IMR-90 (cell line): Measurements from ENCODE around the gene RND1. TPM values are rescaled to one million over a fixed set of nuclear protein-coding genes. Genes with fewer than 3 reads are reported as not detected.

Source experiments
- ATAC-seq: fragments of 200-7000 bp; cut with Tn5 transposase; 2 replicates; pipeline ENCODE4 v1.9.1; 2020; ENCODE audit warnings: low read depth, mild to moderate bottlenecking, moderate library complexity
- BruUV-seq: library from RNA; stranded (reverse); fragments of 400-500 nt; replicated peaks from 2 replicates; lab custom pipeline; 2021; lab: Mats Ljungman, UMichigan
- CTCF ChIA-PET: fragments of 300-600 bp; formaldehyde crosslinking; extraction: SDS; loops from one replicate; lab custom pipeline; 2021; ENCODE audit warnings: antibody characterized with exemption; lab: Yijun Ruan, JAX
- POLR2A ChIA-PET: fragments of 300-600 bp; sonication (Branson Sonifier 250); formaldehyde crosslinking; loops from one replicate; lab custom pipeline; 2022; ENCODE audit warnings: antibody characterized with exemption; ENCODE audit not compliant: unreplicated experiment; lab: Charles Lee
- DNase-seq: peaks from one replicate; pipeline ENCODE4 v3.0.0; 2013
- H2AFZ ChIP-seq: replicated peaks from 2 replicates; pipeline ENCODE3; 2013; ENCODE audit warnings: low read length, mild to moderate bottlenecking; ENCODE audit not compliant: poor library complexity
- H2AK5ac ChIP-seq: 2 replicates; pipeline ENCODE4 v1.6.1; 2013; ENCODE audit warnings: low read depth, low read length, inconsistent platforms
- H2AK9ac ChIP-seq: replicated peaks from 2 replicates; pipeline ENCODE3; 2013; ENCODE audit warnings: mild to moderate bottlenecking, low read depth, low read length, moderate library complexity; ENCODE audit not compliant: poor library complexity
- H2BK120ac ChIP-seq: 2 replicates; pipeline ENCODE4 v1.6.1; 2013; ENCODE audit warnings: low read depth, low read length, inconsistent platforms
- H2BK15ac ChIP-seq: 3 replicates; pipeline ENCODE4 v1.6.1; 2013; ENCODE audit warnings: low read depth, low read length, inconsistent platforms
- H2BK20ac ChIP-seq: 2 replicates; pipeline ENCODE4 v1.6.1; 2013; ENCODE audit warnings: low read depth, mild to moderate bottlenecking, inconsistent platforms, low read length, moderate library complexity
- H2BK5ac ChIP-seq: 2 replicates; pipeline ENCODE4 v1.6.1; 2013; ENCODE audit warnings: mild to moderate bottlenecking, low read depth, low read length, inconsistent platforms; ENCODE audit not compliant: poor library complexity, severe bottlenecking
- H3K14ac ChIP-seq: replicated peaks from 2 replicates; pipeline ENCODE4 v1.6.1; 2013; ENCODE audit warnings: low read depth, low read length, inconsistent platforms
- H3K18ac ChIP-seq: 2 replicates; pipeline ENCODE4 v1.6.1; 2013; ENCODE audit warnings: low read depth, low read length, control low read depth
- H3K23ac ChIP-seq: 2 replicates; pipeline ENCODE4 v1.6.1; 2013; ENCODE audit warnings: low read depth, low read length, inconsistent platforms
- H3K27ac ChIP-seq: 2 replicates; pipeline ENCODE4 v1.5.1; 2013; ENCODE audit warnings: mild to moderate bottlenecking, control low read depth, low read length; ENCODE audit not compliant: insufficient read depth
- H3K27me3 ChIP-seq: 2 replicates; pipeline ENCODE4 v1.6.1; 2013; ENCODE audit warnings: low read length; ENCODE audit not compliant: control insufficient read depth, insufficient read depth
- H3K36me3 ChIP-seq: 2 replicates; pipeline ENCODE4 v1.6.1; 2013; ENCODE audit warnings: low read length, mixed read lengths; ENCODE audit not compliant: control insufficient read depth, insufficient read depth
- H3K4ac ChIP-seq: 2 replicates; pipeline ENCODE4 v1.6.1; 2013; ENCODE audit warnings: low read depth, low read length, inconsistent platforms
- H3K4me1 ChIP-seq: 2 replicates; pipeline ENCODE4 v1.6.1; 2013; ENCODE audit warnings: low read length, mixed read lengths; ENCODE audit not compliant: control insufficient read depth, insufficient read depth
- H3K4me2 ChIP-seq: 2 replicates; pipeline ENCODE4 v1.6.1; 2013; ENCODE audit warnings: low read depth, mild to moderate bottlenecking, control low read depth, low read length, moderate library complexity
- H3K4me3 ChIP-seq: 2 replicates; pipeline ENCODE4 v1.5.1; 2013; ENCODE audit warnings: low read depth, mild to moderate bottlenecking, control low read depth, low read length, moderate library complexity; ENCODE audit not compliant: insufficient read depth
- H3K56ac ChIP-seq: 2 replicates; pipeline ENCODE4 v1.6.1; 2013; ENCODE audit warnings: low read length, inconsistent platforms; ENCODE audit not compliant: insufficient read depth; ENCODE audit errors: extremely low read depth
- H3K79me1 ChIP-seq, 2 experiments: 2 replicates each; pipeline ENCODE4 v1.6.1; 2013; ENCODE audit warnings: low read length in 2 of 2, inconsistent platforms in 1 of 2, low read depth in 1 of 2
- H3K9ac ChIP-seq: 2 replicates; pipeline ENCODE4 v1.6.1; 2013; ENCODE audit warnings: low read depth, low read length, control low read depth
- H3K9me1 ChIP-seq: 2 replicates; pipeline ENCODE4 v1.6.1; 2013; ENCODE audit warnings: low read length, inconsistent platforms; ENCODE audit not compliant: insufficient read depth
- H3K9me3 ChIP-seq: 2 replicates; pipeline ENCODE4 v1.6.1; 2013; ENCODE audit warnings: low read length; ENCODE audit not compliant: control insufficient read depth, insufficient read depth
- H4K20me1 ChIP-seq: 2 replicates; pipeline ENCODE4 v1.6.1; 2013; ENCODE audit warnings: low read length, inconsistent platforms; ENCODE audit not compliant: insufficient read depth
- H4K5ac ChIP-seq: 2 replicates; pipeline ENCODE4 v1.6.1; 2013; ENCODE audit warnings: mild to moderate bottlenecking, low read depth, low read length, control low read depth
- H4K8ac ChIP-seq, 2 experiments: 2 replicates each; pipeline ENCODE4 v1.6.1; 2013; ENCODE audit warnings: low read depth in 2 of 2, low read length in 2 of 2, control low read depth in 1 of 2, inconsistent platforms in 1 of 2
- H4K91ac ChIP-seq: 2 replicates; pipeline ENCODE4 v1.6.1; 2013; ENCODE audit warnings: low read depth, low read length, inconsistent platforms; ENCODE audit not compliant: insufficient read depth
- BHLHE40 ChIP-seq: fragments of 150-350 bp; IDR thresholded peaks from 2 replicates; pipeline ENCODE4 v1.6.1; 2016; ENCODE audit warnings: mild to moderate bottlenecking, low read depth, low read length
- MAFK ChIP-seq: IDR thresholded peaks from 2 replicates; pipeline ENCODE4 v1.6.1; 2012; ENCODE audit warnings: low read depth, low read length, improper control_type of control experiment
- MXI1 ChIP-seq: IDR thresholded peaks from 2 replicates; pipeline ENCODE4 v1.6.1; 2012; ENCODE audit warnings: low read depth, mild to moderate bottlenecking, low read length, moderate library complexity, borderline replicate concordance
- SMC3 ChIP-seq: fragments of 150-350 bp; IDR thresholded peaks from 2 replicates; pipeline ENCODE4 v1.6.1; 2016; ENCODE audit warnings: low read depth, mild to moderate bottlenecking, antibody characterized with exemption, low read length, moderate library complexity
- WGBS, 2 experiments: methylation state at CpG; one replicate each; pipeline versions ENCODE4 v1.1.5 to v1.1.7; 2013; ENCODE audit warnings: missing lambda C conversion rate in 2 of 2; ENCODE audit not compliant: insufficient read length in 1 of 2; ENCODE audit errors: extremely low coverage in 2 of 2; 5-methylcytosine and 5-hydroxymethylcytosine counted together
- dilution Hi-C: fragments of 300-500 bp; cut with HindIII; formaldehyde crosslinking; loops from one replicate; pipeline ENCODE4 v1.14.3; 2018; ENCODE audit warnings: low sequenced_read_pairs; ENCODE audit not compliant: unreplicated experiment
- in situ Hi-C: fragments of 300-500 bp; cut with MboI; formaldehyde crosslinking; loops from 3 replicates; pipeline ENCODE4 v1.14.3; 2019; ENCODE audit warnings: low sequenced_read_pairs, inconsistent platforms, mixed read lengths
- intact Hi-C: fragments of 100-400 bp; cut with micrococcal nuclease; formaldehyde crosslinking; loops from 2 replicates; pipeline ENCODE4 v1.10.0; 2022
- polyA plus RNA-seq, 3 experiments: library from polyadenylated mRNA; depleted of rRNA; stranded (reverse); fragments of >200 nt; gene quantifications; 2 replicates each; pipeline ENCODE4 v1.2.3, GENCODE V29; 2012; ENCODE audit warnings: low replicate concordance in 1 of 3
- total RNA-seq: library from RNA; depleted of rRNA; stranded (reverse); fragments of >200 nt; gene quantifications from 2 replicates; pipeline ENCODE4 v1.2.3, GENCODE V29; 2012
- TF ChIP-seq, protein P1 (sequence below): fragments of 150-350 bp; IDR thresholded peaks from 2 replicates; pipeline ENCODE4 v1.6.1; 2017; ENCODE audit warnings: mild to moderate bottlenecking, antibody characterized with exemption, low read length, low read depth
- TF ChIP-seq, protein P2 (sequence below): conservative IDR thresholded peaks from 2 replicates; pipeline ENCODE4 v1.5.1; 2012; ENCODE audit warnings: mild to moderate bottlenecking, low read depth, low read length, improper control_type of control experiment

RND1 gene
- total and polyA plus RNA-seq, 2 of the 4 experiments (the other 2 are of a cell fraction) = under 0.01 to 0.21 TPM

GRCh38 chr12:48812389-48812788, 53.3 kb downstream of the RND1 start:
- Histone ChIP-seq H3K18ac (peak overlapping the region; percentile 97), H3K4me3 (no peak overlapping the region), H4K20me1 (no peaks in the 10 kb centered on the region), H3K27me3 (no peaks in the 10 kb centered on the region), H3K36me3 (no peaks in the 10 kb centered on the region), H4K91ac (peak overlapping the region; percentile 95), H3K4me1 (peaks cover 32% of the 10 kb centered on the region), H2AK9ac (peak overlapping the region; percentile 18), H2BK120ac (peak overlapping the region; percentile 98), H3K14ac (peak overlapping the region; percentile 98), H3K9me3 (no peaks in the 10 kb centered on the region), H2BK15ac (peak overlapping the region; percentile 95; the same call in 2 of the 3 replicates), H4K8ac (peak overlapping the region; percentile 74 to 95), H3K4me2 (no peak overlapping the region), H3K23ac (peak overlapping the region; percentile 97), H2BK5ac (peak overlapping the region; percentile 99), H3K9me1 (peaks cover 39% of the 10 kb centered on the region), H3K4ac (peak overlapping the region; percentile 99), H2BK20ac (peak overlapping the region; percentile 99), H4K5ac (peak overlapping the region; percentile 81), H3K9ac (peak overlapping the region; percentile 47), H3K79me1 (peaks cover 22 to 65% of the 10 kb centered on the region in 2 experiments), H2AFZ (peak overlapping the region; percentile 71), H2AK5ac (peak overlapping the region; percentile 98), H3K27ac (peak overlapping the region; percentile 90), H3K56ac (peak overlapping the region; percentile 26; the same call in 1 of the 2 replicates)
- ATAC-seq (no peak), DNase-seq (no peak)
- WGBS, 2 experiments = 85% methylated on average over 2 of the region's 2 CpGs; no CpG with 5 or more reads in 1 of the 2 experiments
- ChIA-PET POLR2A (interaction anchor here (0.7 kb wide), 1 partner anchor 19 kb away, joined by 3 read pairs; no protein-coding TSS in a partner anchor), CTCF (no interaction called here)
- TF ChIP-seq MXI1 = no peak
- TF ChIP-seq, protein P1, sequence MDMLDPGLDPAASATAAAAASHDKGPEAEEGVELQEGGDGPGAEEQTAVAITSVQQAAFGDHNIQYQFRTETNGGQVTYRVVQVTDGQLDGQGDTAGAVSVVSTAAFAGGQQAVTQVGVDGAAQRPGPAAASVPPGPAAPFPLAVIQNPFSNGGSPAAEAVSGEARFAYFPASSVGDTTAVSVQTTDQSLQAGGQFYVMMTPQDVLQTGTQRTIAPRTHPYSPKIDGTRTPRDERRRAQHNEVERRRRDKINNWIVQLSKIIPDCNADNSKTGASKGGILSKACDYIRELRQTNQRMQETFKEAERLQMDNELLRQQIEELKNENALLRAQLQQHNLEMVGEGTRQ = no peak
- TF ChIP-seq MAFK = no peak
- TF ChIP-seq, protein P2, sequence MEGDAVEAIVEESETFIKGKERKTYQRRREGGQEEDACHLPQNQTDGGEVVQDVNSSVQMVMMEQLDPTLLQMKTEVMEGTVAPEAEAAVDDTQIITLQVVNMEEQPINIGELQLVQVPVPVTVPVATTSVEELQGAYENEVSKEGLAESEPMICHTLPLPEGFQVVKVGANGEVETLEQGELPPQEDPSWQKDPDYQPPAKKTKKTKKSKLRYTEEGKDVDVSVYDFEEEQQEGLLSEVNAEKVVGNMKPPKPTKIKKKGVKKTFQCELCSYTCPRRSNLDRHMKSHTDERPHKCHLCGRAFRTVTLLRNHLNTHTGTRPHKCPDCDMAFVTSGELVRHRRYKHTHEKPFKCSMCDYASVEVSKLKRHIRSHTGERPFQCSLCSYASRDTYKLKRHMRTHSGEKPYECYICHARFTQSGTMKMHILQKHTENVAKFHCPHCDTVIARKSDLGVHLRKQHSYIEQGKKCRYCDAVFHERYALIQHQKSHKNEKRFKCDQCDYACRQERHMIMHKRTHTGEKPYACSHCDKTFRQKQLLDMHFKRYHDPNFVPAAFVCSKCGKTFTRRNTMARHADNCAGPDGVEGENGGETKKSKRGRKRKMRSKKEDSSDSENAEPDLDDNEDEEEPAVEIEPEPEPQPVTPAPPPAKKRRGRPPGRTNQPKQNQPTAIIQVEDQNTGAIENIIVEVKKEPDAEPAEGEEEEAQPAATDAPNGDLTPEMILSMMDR = no peak
- no peak for TF ChIP-seq BHLHE40
- no peak for TF ChIP-seq SMC3
- dilution Hi-C loops (no loop called here), intact Hi-C loops (loop anchor here (5.0 kb wide), 1 partner anchor 615 kb away; no protein-coding TSS in a partner anchor), in situ Hi-C loops (no loop called here)
- no TSS peak for BruUV-seq
